H1 (cell line): ENCODE results near the gene NEUROG1. TPM values are rescaled to one million over a fixed set of nuclear protein-coding genes. Genes with fewer than 3 reads are reported as not detected.

Source experiments
- CTCF ChIA-PET: fragments of 300-600 bp; sonication (Branson Sonifier 250); formaldehyde crosslinking; loops from one replicate; lab custom pipeline; 2021; ENCODE audit not compliant: partially characterized antibody; lab: Charles Lee
- POLR2A ChIA-PET: fragments of 300-600 bp; sonication (Branson Sonifier 250); formaldehyde crosslinking; loops from one replicate; lab custom pipeline; 2021; ENCODE audit warnings: inconsistent platforms; ENCODE audit not compliant: partially characterized antibody; lab: Charles Lee
- DNase-seq, 2 experiments: peaks; one replicate each; pipeline versions ENCODE4 v3.0.0 to v3.0.0-alpha.2; 2010 to 2022; ENCODE audit warnings: low spot score in 2 of 2, low read depth in 1 of 2, mixed read lengths in 1 of 2
- FAIRE-seq: peaks from 2 replicates; lab custom pipeline; 2011; peaks lifted over from hg19 to GRCh38; lab: Jason Lieb, UNC
- H2AFZ ChIP-seq: 2 replicates; pipeline ENCODE4 v1.8.1; 2012; ENCODE audit warnings: low read length, inconsistent platforms
- H2AK5ac ChIP-seq: 2 replicates; pipeline ENCODE4 v1.6.1; 2013; ENCODE audit warnings: low read depth, low read length
- H2BK120ac ChIP-seq: replicated peaks from 2 replicates; pipeline ENCODE3; 2013; ENCODE audit warnings: low read depth, low read length, inconsistent platforms
- H2BK12ac ChIP-seq: 2 replicates; pipeline ENCODE4 v1.6.1; 2013; ENCODE audit warnings: low read depth, low read length
- H2BK15ac ChIP-seq: 2 replicates; pipeline ENCODE4 v1.6.1; 2013; ENCODE audit warnings: low read length
- H2BK20ac ChIP-seq: 2 replicates; pipeline ENCODE4 v1.6.1; 2013; ENCODE audit warnings: low read length
- H2BK5ac ChIP-seq: 2 replicates; pipeline ENCODE4 v1.6.1; 2013; ENCODE audit warnings: low read depth, low read length
- H3K14ac ChIP-seq: 2 replicates; pipeline ENCODE4 v1.6.1; 2013; ENCODE audit warnings: inconsistent platforms; ENCODE audit not compliant: insufficient read length
- H3K18ac ChIP-seq: 2 replicates; pipeline ENCODE4 v1.6.1; 2013; ENCODE audit warnings: low read length; ENCODE audit errors: extremely low read depth
- H3K23ac ChIP-seq: 2 replicates; pipeline ENCODE4 v1.6.1; 2013; ENCODE audit warnings: inconsistent platforms; ENCODE audit not compliant: insufficient read length
- H3K23me2 ChIP-seq: 2 replicates; pipeline ENCODE4 v1.6.1; 2013; ENCODE audit warnings: low read depth, low read length
- H3K27ac ChIP-seq: 2 replicates; pipeline ENCODE4 v1.6.1; 2011; ENCODE audit warnings: low read depth, low read length, inconsistent platforms
- H3K27me3 ChIP-seq, 4 experiments: replicated peaks in 1 of 4; 1 replicate in 1 of 4; 2 replicates in 3 of 4; pipeline versions ENCODE4 v1.6.1 to v1.8.1; 2011 to 2013; ENCODE audit warnings: low read length in 3 of 4, mild to moderate bottlenecking in 3 of 4, inconsistent platforms in 2 of 4, mixed read lengths in 2 of 4, moderate library complexity in 1 of 4; ENCODE audit not compliant: control insufficient read depth in 3 of 4, insufficient read depth in 3 of 4; ENCODE audit errors: extremely low read depth in 1 of 4
- H3K36me3 ChIP-seq, 4 experiments: 2 replicates each; pipeline versions ENCODE4 v1.6.1 to v1.8.1; 2011 to 2013; ENCODE audit warnings: mild to moderate bottlenecking in 4 of 4, low read length in 3 of 4, moderate library complexity in 2 of 4, control low read depth in 1 of 4, inconsistent platforms in 1 of 4; ENCODE audit not compliant: insufficient read depth in 4 of 4, control insufficient read depth in 2 of 4
- H3K4ac ChIP-seq: replicated peaks from 2 replicates; pipeline ENCODE3; 2013; ENCODE audit warnings: low read length, low read depth, mixed read lengths, inconsistent platforms; ENCODE audit not compliant: insufficient read length
- H3K4me1 ChIP-seq, 4 experiments: replicated peaks in 1 of 4; 1 replicate in 1 of 4; 2 replicates in 3 of 4; pipeline versions ENCODE4 v1.6.1 to v1.8.1; 2011 to 2013; ENCODE audit warnings: low read length in 3 of 4, inconsistent platforms in 2 of 4, mixed read lengths in 1 of 4; ENCODE audit not compliant: insufficient read depth in 4 of 4, control insufficient read depth in 3 of 4
- H3K4me2 ChIP-seq, 2 experiments: 2 replicates each; pipeline versions ENCODE4 v1.6.1 to v1.8.1; 2011 to 2013; ENCODE audit warnings: low read depth in 2 of 2, low read length in 2 of 2, control low read depth in 1 of 2, inconsistent platforms in 1 of 2, mild to moderate bottlenecking in 1 of 2; ENCODE audit not compliant: insufficient read depth in 1 of 2
- H3K4me3 ChIP-seq, 4 experiments: fragments of 200-600, 300-600 bp in 1 of 4; sonication (generic), shearing (Covaris generic), sonication (Bioruptor Twin) in 1 of 4; 2 replicates each; pipeline versions ENCODE4 v1.5.1 to v1.8.1; 2011 to 2016; ENCODE audit warnings: low read length in 4 of 4, low read depth in 3 of 4, control low read depth in 2 of 4, inconsistent platforms in 2 of 4, mild to moderate bottlenecking in 2 of 4, mixed read lengths in 1 of 4, moderate library complexity in 1 of 4; ENCODE audit not compliant: insufficient read depth in 2 of 4; ENCODE audit errors: extremely low read depth in 1 of 4
- H3K56ac ChIP-seq: replicated peaks from 2 replicates; pipeline ENCODE3; 2013; ENCODE audit warnings: low read depth, mild to moderate bottlenecking, mixed read lengths, low read length, inconsistent platforms; ENCODE audit not compliant: insufficient read length
- H3K79me1 ChIP-seq: 2 replicates; pipeline ENCODE4 v1.6.1; 2013; ENCODE audit warnings: low read depth, low read length, control low read depth
- H3K79me2 ChIP-seq, 2 experiments: 2 replicates each; pipeline versions ENCODE4 v1.6.1 to v1.8.1; 2012 to 2013; ENCODE audit warnings: low read length in 2 of 2, mild to moderate bottlenecking in 2 of 2, inconsistent platforms in 1 of 2; ENCODE audit not compliant: insufficient read depth in 2 of 2, control insufficient read depth in 1 of 2
- H3K9ac ChIP-seq, 4 experiments: replicated peaks in 1 of 4; 1 replicate in 1 of 4; 2 replicates in 3 of 4; pipeline versions ENCODE4 v1.6.1 to v1.8.1; 2011 to 2013; ENCODE audit warnings: low read depth in 3 of 4, low read length in 3 of 4, control low read depth in 2 of 4, mild to moderate bottlenecking in 2 of 4, moderate library complexity in 2 of 4, inconsistent platforms in 1 of 4; ENCODE audit errors: extremely low read depth in 1 of 4
- H3K9me3 ChIP-seq, 2 experiments: 2 replicates each; pipeline versions ENCODE4 v1.6.1 to v1.8.1; 2012 to 2013; ENCODE audit warnings: mild to moderate bottlenecking in 2 of 2, moderate library complexity in 2 of 2, control low read depth in 1 of 2, inconsistent platforms in 1 of 2, low read depth in 1 of 2, low read length in 1 of 2, mixed read lengths in 1 of 2; ENCODE audit not compliant: insufficient read depth in 2 of 2
- H4K20me1 ChIP-seq, 2 experiments: replicated peaks in 1 of 2; 2 replicates each; pipeline versions ENCODE3 to v1.8.1; 2011 to 2013; ENCODE audit warnings: inconsistent platforms in 2 of 2, low read length in 2 of 2, mild to moderate bottlenecking in 1 of 2; ENCODE audit not compliant: insufficient read depth in 2 of 2, control insufficient read depth in 1 of 2
- H4K5ac ChIP-seq: 2 replicates; pipeline ENCODE4 v1.6.1; 2013; ENCODE audit warnings: low read length, low read depth, mixed read lengths, inconsistent platforms; ENCODE audit not compliant: insufficient read length
- H4K8ac ChIP-seq: 2 replicates; pipeline ENCODE4 v1.8.0; 2013; ENCODE audit warnings: mild to moderate bottlenecking, moderate library complexity, low read length, inconsistent platforms; ENCODE audit not compliant: insufficient read depth; ENCODE audit errors: extremely low read depth
- H4K91ac ChIP-seq: replicated peaks from 2 replicates; pipeline ENCODE3; 2013; ENCODE audit warnings: low read length, mixed read lengths, inconsistent platforms; ENCODE audit not compliant: insufficient read length
- BACH1 ChIP-seq: IDR thresholded peaks from 2 replicates; pipeline ENCODE4 v1.6.1; 2012; ENCODE audit warnings: low read length, improper control_type of control experiment
- BRCA1 ChIP-seq: IDR thresholded peaks from 2 replicates; pipeline ENCODE4 v1.6.1; 2012; ENCODE audit warnings: low read depth, low read length, improper control_type of control experiment
- CHD1 ChIP-seq: IDR thresholded peaks from 2 replicates; pipeline ENCODE4 v1.6.1; 2012; ENCODE audit warnings: low read depth, low read length, improper control_type of control experiment
- CTBP2 ChIP-seq: IDR thresholded peaks from 2 replicates; pipeline ENCODE4 v1.7.0; 2011; ENCODE audit warnings: borderline replicate concordance, mild to moderate bottlenecking, moderate library complexity, mixed read lengths, low read length; ENCODE audit not compliant: insufficient read depth, insufficient read length
- HDAC2 ChIP-seq, 2 experiments: fragments of 300-600 bp in 1 of 2; sonication (generic) in 1 of 2; IDR thresholded peaks; 2 replicates each; pipeline ENCODE4 v1.6.1; 2011 to 2012; ENCODE audit warnings: low read depth in 2 of 2, low read length in 2 of 2, mild to moderate bottlenecking in 2 of 2, moderate library complexity in 2 of 2, borderline replicate concordance in 1 of 2, inconsistent platforms in 1 of 2
- JUND ChIP-seq: IDR thresholded peaks from 2 replicates; pipeline ENCODE4 v1.6.1; 2011; ENCODE audit warnings: mild to moderate bottlenecking, improper control_type of control experiment, low read length
- KDM4A ChIP-seq: IDR thresholded peaks from one replicate; pipeline ENCODE4 v1.7.1; 2012; ENCODE audit warnings: low read depth, mild to moderate bottlenecking, moderate library complexity, low read length, inconsistent platforms; ENCODE audit not compliant: severe bottlenecking
- RAD21 ChIP-seq, 2 experiments: IDR thresholded peaks in 1 of 2; conservative IDR thresholded peaks in 1 of 2; 2 replicates each; pipeline ENCODE4 v1.6.1; 2011; ENCODE audit warnings: low read depth in 2 of 2, low read length in 2 of 2, improper control_type of control experiment in 1 of 2, inconsistent platforms in 1 of 2, mild to moderate bottlenecking in 1 of 2, moderate library complexity in 1 of 2
- RNF2 ChIP-seq: fragments of 200-900, 300-1000 bp; sonication (generic); IDR thresholded peaks from 2 replicates; pipeline ENCODE4 v1.7.1; 2016; ENCODE audit warnings: borderline replicate concordance, low read depth, mild to moderate bottlenecking, antibody characterized with exemption, low read length; ENCODE audit not compliant: poor library complexity, severe bottlenecking; ENCODE audit errors: missing control alignments
- RXRA ChIP-seq: IDR thresholded peaks from 2 replicates; pipeline ENCODE4 v1.6.1; 2011; ENCODE audit warnings: low read depth, mild to moderate bottlenecking, low read length, moderate library complexity; ENCODE audit not compliant: insufficient read depth
- SIN3A ChIP-seq, 2 experiments: IDR thresholded peaks in 1 of 2; conservative IDR thresholded peaks in 1 of 2; 2 replicates each; pipeline ENCODE4 v1.6.1; 2011 to 2012; ENCODE audit warnings: low read length in 2 of 2, improper control_type of control experiment in 1 of 2, low read depth in 1 of 2, mild to moderate bottlenecking in 1 of 2
- SP2 ChIP-seq: IDR thresholded peaks from 2 replicates; pipeline ENCODE4 v1.6.1; 2012; ENCODE audit warnings: mild to moderate bottlenecking, low read length, inconsistent platforms
- TBP ChIP-seq: IDR thresholded peaks from 2 replicates; pipeline ENCODE4 v1.6.1; 2011; ENCODE audit warnings: low read depth, low read length, improper control_type of control experiment
- WGBS, 2 experiments: shearing (Covaris generic) in 1 of 2; methylation state at CpG; one replicate each; pipeline versions ENCODE4 v1.1.6 to v1.1.7; 2013 to 2015; ENCODE audit warnings: low lambda C conversion rate in 2 of 2, mixed read lengths in 2 of 2, inconsistent platforms in 1 of 2, low coverage in 1 of 2, missing lambda C conversion rate in 1 of 2; ENCODE audit not compliant: insufficient replicate concordance in 2 of 2, insufficient coverage in 1 of 2, insufficient read length in 1 of 2; ENCODE audit errors: extremely low coverage in 1 of 2, missing lambda C conversion rate in 1 of 2; 5-methylcytosine and 5-hydroxymethylcytosine counted together
- polyA plus RNA-seq, 7 experiments: library from polyadenylated mRNA; depleted of rRNA in 3 of 7; stranded (reverse) in 5 of 7; unstranded in 2 of 7; fragments of >200 nt in 5 of 7; fragments of 200-250 nt in 2 of 7; gene quantifications; 1 replicate in 5 of 7; 2 replicates in 1 of 7; 4 replicates in 1 of 7; pipeline versions ENCODE4 v1.2.1 to v1.2.3, GENCODE V29; 2011 to 2013; ENCODE audit warnings: missing spikeins in 2 of 7, mixed read lengths in 2 of 7
- total RNA-seq: library from RNA; stranded (reverse); fragmentation: NEBNext Ultra II Directional; extraction: Animal tissue kit (Norgen Biotek cat#: 25700); gene quantifications from 2 replicates; pipeline ENCODE4 v1.2.1, GENCODE V29; 2021

NEUROG1 gene
- total and polyA plus RNA-seq, 2 of the 8 experiments (the other 6 are each of a cell fraction or from before 2014, with no cell fraction given) = not detected

DNA sequence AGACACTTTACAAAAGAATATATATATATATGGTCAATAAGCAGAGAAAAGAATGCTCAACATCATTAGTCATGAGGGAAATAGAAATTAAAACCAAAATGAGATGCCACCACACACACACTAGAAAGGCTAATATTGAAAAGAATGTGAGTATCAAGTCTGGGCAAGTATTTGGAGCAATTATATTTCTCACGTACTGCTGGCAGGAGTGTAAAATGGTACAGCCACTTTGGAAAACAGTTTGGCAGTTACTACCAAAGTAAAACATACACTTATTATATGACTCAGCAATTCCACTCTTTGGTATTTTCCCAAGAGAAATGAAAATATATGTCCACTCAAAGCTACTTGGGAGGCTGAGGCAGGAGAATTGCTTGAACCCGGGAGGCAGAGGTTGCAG, 29.8 kb downstream of the NEUROG1 start:
- DNase-seq (no peak), FAIRE-seq (no peak)
- Histone ChIP-seq H2AFZ (no peak overlapping the region), H3K79me2 (no peaks in the 10 kb centered on the region), H3K23ac (no peak overlapping the region), H2BK15ac (no peak overlapping the region), H3K18ac (no peak overlapping the region), H3K14ac (no peak overlapping the region), H3K23me2 (no peaks in the 10 kb centered on the region), H2BK5ac (no peak overlapping the region), H3K9me3 (no peaks in the 10 kb centered on the region), H4K5ac (no peak overlapping the region), H3K79me1 (no peaks in the 10 kb centered on the region), H2BK120ac (no peak overlapping the region), H3K4me1 (peaks cover 0 to 7% (median 0%) of the 10 kb centered on the region in 4 experiments; a peak in 1 of 7 replicates), H4K20me1 (peaks cover 0 to 2% of the 10 kb centered on the region in 2 experiments), H3K4ac (no peak overlapping the region), H2AK5ac (no peak overlapping the region), H2BK20ac (no peak overlapping the region), H4K8ac (no peak overlapping the region), H3K4me3 (no peak overlapping the region), H3K9ac (no peak overlapping the region), H3K36me3 (no peaks in the 10 kb centered on the region), H3K4me2 (no peak overlapping the region), H3K27ac (no peak overlapping the region), H4K91ac (no peak overlapping the region), H3K27me3 (peaks cover 6 to 63% (median 42%) of the 10 kb centered on the region in 4 experiments), H2BK12ac (no peak overlapping the region), H3K56ac (no peak overlapping the region)
- POLR2A ChIA-PET = no interaction called here
- 50% methylated on average over 2 of the region's 2 CpGs; no CpG with 5 or more reads in 1 of the 2 experiments for WGBS, 2 experiments
- CTCF ChIA-PET = interaction anchor here (1.0 to 1.5 kb wide), 2 partner anchors 15 to 27 kb away, joined by 3 to 5 read pairs; no protein-coding TSS in a partner anchor
- TF ChIP-seq RNF2 = no peak
- TF ChIP-seq HDAC2 (IDR thresholded peaks at IDR 0.05; ENCODE audit: borderline replicate concordance in 1 of 2, low read depth in 2 of 2, low read length in 2 of 2) = no peak
- no peak for TF ChIP-seq KDM4A
- no peak for TF ChIP-seq CHD1
- no peak for TF ChIP-seq SP2
- no peak for TF ChIP-seq BRCA1
- no peak for TF ChIP-seq TBP
- TF ChIP-seq JUND = no peak
- TF ChIP-seq CTBP2 = no peak
- no peak for TF ChIP-seq RAD21 (IDR thresholded peaks at IDR 0.05 in 1 of 2, conservative IDR thresholded peaks at IDR 0.05 in 1 of 2; ENCODE audit: low read depth in 2 of 2, low read length in 2 of 2)
- no peak for TF ChIP-seq BACH1
- no peak for TF ChIP-seq SIN3A (conservative IDR thresholded peaks at IDR 0.05 in 1 of 2, IDR thresholded peaks at IDR 0.05 in 1 of 2; ENCODE audit: low read depth in 1 of 2, low read length in 2 of 2)
- no peak for TF ChIP-seq RXRA
